ENCODE data around the gene C1D.
"Not testable (repeated sequence)": the region's sequence is repeated elsewhere in the genome, so short reads cannot be mapped to it uniquely, and the experiment has no call there.

The C1D gene

GRCh38 chr2:68091439-68092034 lies 28.7 kb upstream of the C1D start:
- H3K4me3 ChIP-seq (ENCODE audit: control insufficient read depth, low read depth, low read length): no peak overlapping the region
- TF ChIP-seq CTCF (conservative IDR thresholded peaks at IDR 0.05; ENCODE audit: control insufficient read depth, insufficient read depth, low read depth, low read length): no peak
- DNase-seq (ENCODE audit: low read depth): peak; percentile 17

- no peak for DNase-seq (ENCODE audit: low read depth)
- no peak for TF ChIP-seq CTCF (conservative IDR thresholded peaks at IDR 0.05; ENCODE audit: control insufficient read depth, insufficient read depth, low read depth, low read length)
- H3K4me3 ChIP-seq (ENCODE audit: control insufficient read depth, low read depth, low read length): no peak overlapping the region
Measured at GRCh38 chr2:68089961-68090360, 27.2 kb upstream of the C1D start.

- no peak overlapping the region for H3K4me3 ChIP-seq (ENCODE audit: control insufficient read depth, low read depth, low read length)
- DNase-seq (ENCODE audit: low read depth): peak; percentile 16
- no peak for TF ChIP-seq CTCF (conservative IDR thresholded peaks at IDR 0.05; ENCODE audit: control insufficient read depth, insufficient read depth, low read depth, low read length)
Measured at GRCh38 chr2:68088940-68089339, 26.1 kb upstream of the C1D start.

GRCh38 chr2:68086166-68086565 lies 23.4 kb upstream of the C1D start:
- TF ChIP-seq CTCF (conservative IDR thresholded peaks at IDR 0.05; ENCODE audit: control insufficient read depth, insufficient read depth, low read depth, low read length): no peak
- no peak overlapping the region for H3K4me3 ChIP-seq (ENCODE audit: control insufficient read depth, low read depth, low read length)
- no peak for DNase-seq (ENCODE audit: low read depth)

GRCh38 chr2:68083346-68083745 lies 20.5 kb upstream of the C1D start:
- no peak overlapping the region for H3K4me3 ChIP-seq (ENCODE audit: control insufficient read depth, low read depth, low read length)
- TF ChIP-seq CTCF (conservative IDR thresholded peaks at IDR 0.05; ENCODE audit: control insufficient read depth, insufficient read depth, low read depth, low read length): no peak
- DNase-seq (ENCODE audit: low read depth): no peak

GRCh38 chr2:68074050-68074449 lies 11.2 kb upstream of the C1D start:
- no peak overlapping the region for H3K4me3 ChIP-seq (ENCODE audit: control insufficient read depth, low read depth, low read length)

GRCh38 chr2:68063797-68064646 lies 1.2 kb upstream of the C1D start:
- not testable (repeated sequence) for H3K4me3 ChIP-seq (ENCODE audit: control insufficient read depth, low read depth, low read length); DNase-seq (ENCODE audit: low read depth)

More at GRCh38 chr2:68074050-68074449, 11.2 kb upstream of the C1D start:
- TF ChIP-seq CTCF (conservative IDR thresholded peaks at IDR 0.05; ENCODE audit: control insufficient read depth, insufficient read depth, low read depth, low read length): no peak
- no peak for DNase-seq (ENCODE audit: low read depth)
